HG03139 (cell line): ENCODE measurements around the gene MAP3K6.
"Not testable (repeated sequence)": the region's sequence is repeated elsewhere in the genome, so short reads cannot be mapped to it uniquely, and the experiment has no call there.

ENCODE experiments used
- ATAC-seq: cut with Tn5 transposase; IDR thresholded peaks from one replicate; pipeline ENCODE4 v1.9.1; 2021; ENCODE audit not compliant: unreplicated experiment

The MAP3K6 gene

GRCh38 chr1:27366411-27367159 is at the start of gene MAP3K6:
Gene MAP3K6, minus strand, starts transcription at chr1:27366961. Its CDS starts 364 bp downstream, at chr1:27366597.
- ATAC-seq: no peak

GRCh38 chr1:27414091-27414490 is 47.3 kb upstream of the MAP3K6 start:
- no peak for ATAC-seq

- ATAC-seq: no peak
Measured at GRCh38 chr1:27413004-27413403, 46.2 kb upstream of the MAP3K6 start.

GRCh38 chr1:27412502-27412901 is 45.7 kb upstream of the MAP3K6 start:
- no peak for ATAC-seq

DNA sequence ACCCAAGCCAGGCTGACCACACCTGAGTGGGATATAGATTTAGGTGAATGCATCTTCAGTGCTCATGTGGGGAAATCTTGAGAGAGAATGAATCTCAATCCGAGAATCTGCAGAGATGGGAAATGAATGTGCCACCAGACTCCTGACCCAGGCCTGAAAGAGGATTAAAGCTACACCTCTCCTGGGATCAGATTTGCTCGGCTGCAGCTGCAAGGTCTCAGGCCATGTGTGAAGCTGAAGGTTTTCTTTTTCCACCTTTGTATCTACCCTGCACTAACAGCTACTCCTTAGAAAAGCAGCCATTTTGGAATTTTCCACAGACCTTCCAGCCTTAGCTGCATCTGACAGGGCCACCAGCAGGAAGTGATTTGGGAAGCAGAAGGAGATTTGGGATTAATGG is 43.9 kb upstream of the MAP3K6 start:
- no peak for ATAC-seq

- no peak for ATAC-seq
Measured at GRCh38 chr1:27409669-27410068, 42.9 kb upstream of the MAP3K6 start.

- ATAC-seq: no peak
Measured at GRCh38 chr1:27408151-27408550, 41.4 kb upstream of the MAP3K6 start.

GRCh38 chr1:27406791-27407190 is 40.0 kb upstream of the MAP3K6 start:
- ATAC-seq: not testable (repeated sequence)

GRCh38 chr1:27406362-27406680 is 39.6 kb upstream of the MAP3K6 start:
- ATAC-seq: no peak

DNA sequence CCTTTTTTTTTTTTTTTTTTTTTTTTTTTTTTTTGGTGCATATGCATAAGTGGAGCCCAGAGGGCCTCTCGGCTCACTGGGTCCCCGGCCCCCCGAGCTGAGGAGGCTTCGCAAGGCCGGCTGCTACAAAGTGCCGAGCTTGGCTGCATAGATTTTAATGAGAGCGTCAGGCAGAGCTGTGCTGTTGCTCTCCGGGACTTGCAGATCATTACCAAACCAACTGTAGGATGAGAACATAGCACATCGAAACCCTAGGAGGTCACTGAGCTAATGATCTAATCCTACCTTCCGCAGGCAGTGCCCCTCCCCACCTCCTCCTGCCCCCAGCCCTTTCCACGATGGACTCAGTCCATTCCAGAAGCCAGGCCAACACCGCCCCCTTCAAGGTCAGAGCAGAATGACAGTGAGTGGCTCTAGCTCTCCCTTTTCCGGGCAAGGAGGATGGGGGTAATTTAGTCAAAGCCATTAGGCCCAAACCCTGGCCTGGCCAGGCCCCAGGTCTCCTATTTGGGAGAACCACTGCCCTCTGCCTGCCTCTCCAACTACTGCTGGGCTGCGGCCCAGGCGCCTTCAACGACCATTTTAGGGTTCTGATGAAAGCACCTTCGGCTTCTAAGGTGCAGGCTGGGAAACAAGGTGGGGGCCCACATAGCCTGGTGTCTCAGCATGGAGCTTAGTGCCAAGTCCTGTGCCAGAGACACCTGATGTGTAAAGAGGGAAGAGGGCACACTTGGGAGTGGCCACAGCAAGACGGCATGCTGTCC is 39.0 kb upstream of the MAP3K6 start:
- not testable (repeated sequence) for ATAC-seq

GRCh38 chr1:27405074-27405473 is 38.3 kb upstream of the MAP3K6 start:
- no peak for ATAC-seq

DNA sequence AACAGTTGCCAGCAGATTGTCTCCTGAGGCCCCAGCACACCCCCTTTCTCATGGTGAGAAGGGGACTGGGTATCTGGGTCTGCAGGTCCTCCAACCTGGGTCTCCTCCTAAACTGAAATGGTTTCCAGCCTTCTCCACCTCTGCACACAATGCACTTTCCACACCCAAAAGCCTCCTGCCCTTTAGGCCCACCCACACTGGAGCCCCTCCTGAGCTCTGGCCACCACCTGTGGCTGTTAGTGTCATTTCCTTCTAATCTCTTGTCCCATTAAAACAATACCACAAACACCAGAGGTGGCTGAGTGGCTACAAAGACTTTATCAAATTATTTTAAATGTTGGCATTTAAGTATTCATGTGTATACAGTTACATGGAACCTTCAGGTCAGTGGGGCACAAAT is 37.2 kb upstream of the MAP3K6 start:
- ATAC-seq: no peak

- no peak for ATAC-seq
Measured at GRCh38 chr1:27403065-27403726, 36.4 kb upstream of the MAP3K6 start.

GRCh38 chr1:27402349-27402754 is 35.6 kb upstream of the MAP3K6 start:
- ATAC-seq: no peak

DNA sequence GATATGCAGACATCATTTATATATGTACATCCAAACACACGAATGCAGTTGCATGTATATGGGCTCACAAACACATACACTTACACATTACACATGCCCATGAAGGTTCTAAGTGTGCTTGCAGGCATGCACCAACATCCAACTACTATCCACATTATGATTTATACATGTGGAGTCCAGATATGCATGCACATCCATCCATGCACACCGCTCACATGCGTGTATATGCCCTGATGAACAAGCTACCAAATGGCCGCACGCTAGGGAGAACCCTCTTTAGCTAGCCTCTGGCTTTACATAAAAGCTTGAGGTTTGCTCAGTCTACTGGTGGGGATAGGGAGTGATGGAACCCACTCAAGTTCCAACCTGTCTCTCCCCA is 34.2 kb upstream of the MAP3K6 start:
- no peak for ATAC-seq

DNA sequence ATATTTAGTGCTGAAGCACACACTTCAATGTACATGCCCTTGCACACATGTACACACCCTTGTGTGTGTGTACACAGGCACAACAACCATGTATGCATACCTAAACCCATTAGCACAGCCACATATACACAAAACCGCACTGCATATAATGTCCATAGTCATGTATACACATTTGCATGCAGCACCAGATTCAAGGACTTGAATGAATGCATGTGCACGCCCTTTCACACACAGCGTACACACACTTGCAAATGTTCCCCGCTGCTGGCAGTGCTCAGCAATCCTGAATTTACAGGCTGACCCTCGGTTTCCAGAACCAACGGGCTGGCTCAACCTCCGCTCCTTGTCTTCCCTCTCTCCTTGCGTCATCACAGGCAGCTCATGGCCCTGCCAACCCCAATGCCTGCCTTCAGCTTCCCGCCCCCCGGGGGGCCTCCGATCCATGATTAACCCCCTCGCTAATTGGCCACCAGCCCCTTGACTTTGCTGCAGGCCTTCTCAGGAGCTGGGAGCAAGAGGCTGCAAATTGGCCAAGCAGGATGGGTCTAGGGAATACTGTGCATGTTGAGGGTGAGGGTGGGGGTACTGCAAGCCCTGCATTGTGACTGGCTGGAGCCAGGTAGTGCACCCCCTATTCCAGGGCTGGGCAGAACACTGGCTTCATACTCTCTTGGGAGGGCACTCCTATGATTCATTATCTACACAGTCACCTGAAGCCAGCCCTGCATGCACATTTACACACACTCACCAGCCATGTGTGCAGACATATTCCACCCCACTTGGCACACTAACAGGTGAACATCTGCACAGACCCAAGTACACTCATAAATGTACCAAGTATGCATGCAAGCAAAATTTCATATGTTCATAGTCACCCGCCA is 33.6 kb upstream of the MAP3K6 start:
- no peak for ATAC-seq

GRCh38 chr1:27399251-27400025 is 32.7 kb upstream of the MAP3K6 start:
- no peak for ATAC-seq

DNA sequence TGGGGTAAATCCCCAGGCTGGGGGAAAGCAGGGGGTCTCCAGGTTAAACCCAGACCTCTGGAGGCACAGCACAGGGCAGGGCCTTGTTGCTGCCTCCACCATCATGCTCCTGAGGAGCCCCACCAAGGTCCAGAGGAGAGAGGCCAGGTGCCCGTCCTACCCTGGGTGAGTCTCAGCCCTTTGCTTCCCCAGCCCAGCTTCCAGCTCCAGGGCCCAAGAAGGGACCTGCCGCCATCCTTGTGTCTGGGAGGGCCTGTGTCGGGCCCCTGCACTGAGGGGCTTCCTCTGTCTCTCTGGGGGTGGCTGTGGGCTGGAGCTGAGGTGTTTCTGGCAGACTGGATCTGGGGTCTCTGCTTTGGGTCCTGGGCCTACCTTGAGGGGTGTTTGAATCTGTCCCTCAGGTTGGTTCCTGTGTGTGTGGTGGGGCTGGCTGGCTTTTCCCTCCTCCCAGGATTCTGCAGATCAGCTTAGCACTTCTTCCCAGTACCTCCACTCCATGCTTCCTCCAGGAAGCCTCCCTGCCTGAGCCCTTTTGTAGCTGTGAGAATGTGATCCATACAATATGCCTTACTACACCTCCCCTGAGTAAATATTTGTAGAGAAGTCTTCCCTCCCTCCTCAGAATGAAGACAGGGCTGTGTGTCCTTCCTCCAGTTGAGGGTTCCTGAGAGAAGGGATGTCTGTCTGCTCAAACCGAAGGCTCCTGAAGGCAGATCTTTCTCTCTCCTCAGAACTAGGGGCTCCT is 31.8 kb upstream of the MAP3K6 start:
- no peak for ATAC-seq

GRCh38 chr1:27397749-27398148 is 31.0 kb upstream of the MAP3K6 start:
- ATAC-seq: no peak

DNA sequence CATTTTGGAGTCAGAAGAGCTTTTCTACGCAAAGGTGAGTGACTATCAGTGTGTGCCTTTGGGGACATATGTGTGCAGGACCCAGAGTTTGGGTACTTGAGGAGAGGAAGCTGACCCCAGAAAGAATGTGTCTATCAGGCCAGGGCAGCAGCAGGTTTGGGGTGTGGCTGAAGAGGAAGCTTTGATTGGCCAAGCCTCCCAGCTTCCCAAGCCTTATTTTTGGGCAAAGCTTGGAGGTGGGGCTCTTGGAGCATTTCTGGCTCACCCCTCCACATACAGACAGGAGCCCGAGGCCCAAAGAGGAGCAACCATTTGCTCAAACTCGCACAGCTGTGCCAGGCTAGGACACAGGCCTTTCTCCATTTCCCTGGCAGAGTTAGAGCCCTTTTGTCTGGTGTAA is 30.3 kb upstream of the MAP3K6 start:
- ATAC-seq: no peak
